Body of pancreas (tissue), 4 donors: Measurements from ENCODE around the gene ADCY2. TPM values are rescaled to one million over a fixed set of nuclear protein-coding genes. Genes with fewer than 3 reads are reported as not detected.

Experiments used
- ATAC-seq: fragments of 150-250 bp; one replicate; pipeline ENCODE4 v1.9.1; 2016
- DNase-seq, 4 donors: peaks; one replicate each; pipeline ENCODE4 v3.0.0-alpha.2; 2019
- H3K27ac ChIP-seq, 4 donors: fragments of 200-600 bp; sonication (generic); 1 replicate in 3 of 4; 2 replicates in 1 of 4; pipeline versions ENCODE4 v1.5.1 to v1.6.1; 2016 to 2019; ENCODE audit warnings: mild to moderate bottlenecking in 1 of 4, mixed read lengths in 1 of 4, moderate library complexity in 1 of 4
- H3K27me3 ChIP-seq, 2 donors: fragments of 200-600 bp; sonication (generic); one replicate each; pipeline ENCODE4 v1.6.0; 2016; ENCODE audit warnings: mild to moderate bottlenecking in 1 of 2
- H3K36me3 ChIP-seq, 2 donors: fragments of 200-600 bp; sonication (generic); replicated peaks in 1 of 2; 2 replicates each; pipeline ENCODE4 v1.5.1; 2016; ENCODE audit warnings: low read depth in 2 of 2; ENCODE audit not compliant: insufficient read depth in 1 of 2
- H3K4me1 ChIP-seq: fragments of 200-600 bp; sonication (generic); one replicate; pipeline ENCODE4 v1.6.0; 2016
- H3K4me3 ChIP-seq, 2 donors: fragments of 200-600 bp; sonication (generic); 1 replicate in 1 of 2; 2 replicates in 1 of 2; pipeline ENCODE4 v1.5.1; 2016 to 2019
- H3K9me3 ChIP-seq, 3 donors: fragments of 200-600 bp; sonication (generic); 1 replicate in 2 of 3; 2 replicates in 1 of 3; pipeline ENCODE4 v1.5.1; 2016
- CTCF ChIP-seq, 7 experiments: fragments of 450-650 bp in 4 of 7; fragments of 200-600 bp in 3 of 7; sonication (generic) in 3 of 7; IDR thresholded peaks; one replicate each; pipeline ENCODE4 v1.5.1; 2016 to 2019; ENCODE audit warnings: antibody characterized with exemption in 7 of 7
- POLR2A ChIP-seq, 3 donors: fragments of 450-650 bp; IDR thresholded peaks; one replicate each; pipeline ENCODE4 v1.6.1; 2016; ENCODE audit warnings: antibody characterized with exemption in 3 of 3, mild to moderate bottlenecking in 2 of 3
- WGBS, 2 donors: methylation state at CpG; one replicate each; pipeline ENCODE4 v1.1.5; 2017; 5-methylcytosine and 5-hydroxymethylcytosine counted together
- intact Hi-C: fragments of 100-400 bp; cut with DNase I; formaldehyde crosslinking; loops from one replicate; pipeline ENCODE4 v1.15.1; 2023
- total RNA-seq, 2 donors: library from RNA; depleted of rRNA; stranded (reverse); fragments of >200 nt; gene quantifications; one replicate each; pipeline ENCODE4 v1.1.0, GENCODE V29; 2016

The ADCY2 gene
- total RNA-seq, 2 donors from 2014 or later: 0.52 to 4.6 TPM

- no peak for TF ChIP-seq POLR2A (IDR thresholded peaks at IDR 0.05)
- TF ChIP-seq CTCF (IDR thresholded peaks at IDR 0.05): no peak
Observed at GRCh38 chr5:7779019-7780005, 383.4 kb downstream of the ADCY2 start.

DNA sequence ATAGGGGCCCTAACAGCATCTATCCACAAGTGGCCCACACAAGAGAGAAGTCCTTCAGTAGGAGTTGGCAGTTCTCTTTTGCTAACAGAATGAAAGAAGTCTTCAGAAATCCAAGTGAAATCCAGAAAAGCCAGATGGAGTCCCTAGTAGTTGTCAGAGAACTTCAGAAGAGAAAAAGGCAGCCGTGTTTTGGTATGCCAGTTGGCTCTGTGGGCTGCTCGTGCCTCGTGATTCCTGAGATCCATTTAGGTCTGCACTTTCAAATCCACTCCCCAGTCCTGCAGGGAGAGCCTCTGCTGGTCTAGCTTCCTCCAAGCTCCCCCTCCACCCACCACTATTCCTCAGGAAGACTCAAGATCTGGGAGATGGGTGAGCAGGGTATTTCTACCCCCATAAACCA lies 386.0 kb downstream of the ADCY2 start:
- no peaks in the 10 kb centered on the region for H3K27me3 ChIP-seq
- no peaks in the 10 kb centered on the region for H3K9me3 ChIP-seq
- H3K4me3 ChIP-seq: no peak overlapping the region
- no peaks in the 10 kb centered on the region for H3K4me1 ChIP-seq
- no peak overlapping the region for H3K27ac ChIP-seq
- WGBS, 2 donors: 28 to 39% methylated on average over 3 of the region's 3 CpGs
- TF ChIP-seq POLR2A (IDR thresholded peaks at IDR 0.05) (no peak), CTCF (IDR thresholded peaks at IDR 0.05) (no peak)
- no peaks in the 10 kb centered on the region for H3K36me3 ChIP-seq
- ATAC-seq (no peak), DNase-seq (no peak)
- intact Hi-C loops: no loop called here

More at GRCh38 chr5:7779019-7780005, 383.4 kb downstream of the ADCY2 start:
- Histone ChIP-seq H3K4me1 (no peaks in the 10 kb centered on the region), H3K36me3 (no peaks in the 10 kb centered on the region), H3K4me3 (no peak overlapping the region), H3K9me3 (no peaks in the 10 kb centered on the region), H3K27me3 (no peaks in the 10 kb centered on the region), H3K27ac (no peak overlapping the region)
- DNase-seq (no peak), ATAC-seq (no peak)
- intact Hi-C loops: no loop called here
- 52 to 56% methylated on average over 10 of the region's 10 CpGs for WGBS, 2 donors

DNA sequence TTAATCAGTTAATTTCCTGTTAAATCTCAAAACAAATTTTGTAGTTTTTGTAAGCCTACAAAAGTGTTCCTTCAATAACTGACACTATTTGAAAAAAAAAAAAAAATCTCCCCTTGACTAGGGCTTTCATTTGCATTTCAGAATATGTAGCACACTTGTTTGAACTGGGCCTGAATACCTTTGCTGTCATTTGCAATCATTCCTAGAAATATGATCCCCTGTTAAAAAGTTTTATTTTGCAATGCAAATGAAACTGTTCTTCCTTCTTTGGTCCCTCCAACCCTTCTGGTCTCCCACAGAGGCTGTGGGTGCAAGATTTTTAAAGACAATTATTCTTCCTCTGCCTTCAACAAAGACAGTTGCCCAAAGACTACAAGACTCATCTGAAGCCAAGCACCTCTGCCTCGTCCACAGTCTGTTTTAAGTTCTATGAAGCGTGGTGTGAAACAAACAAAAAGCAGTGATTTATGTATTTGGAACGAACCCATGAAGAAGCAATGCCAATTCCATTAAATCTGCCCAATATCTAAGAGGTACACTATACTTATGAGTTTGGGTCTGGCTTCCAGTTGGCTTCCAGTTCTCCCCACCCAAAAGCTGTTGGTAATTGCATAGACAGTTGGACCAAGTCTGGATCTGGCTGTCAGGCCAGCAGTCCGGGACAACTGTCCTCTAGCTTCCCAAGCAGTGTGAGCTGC lies 388.9 kb downstream of the ADCY2 start:
- intact Hi-C loops: no loop called here
- ATAC-seq (no peak), DNase-seq (no peak)
- Histone ChIP-seq H3K27me3 (no peaks in the 10 kb centered on the region), H3K36me3 (no peaks in the 10 kb centered on the region), H3K27ac (no peak overlapping the region), H3K9me3 (no peaks in the 10 kb centered on the region), H3K4me3 (no peak overlapping the region), H3K4me1 (no peaks in the 10 kb centered on the region)
- 57 to 59% methylated on average over 4 of the region's 4 CpGs for WGBS, 2 donors
- no peak for TF ChIP-seq POLR2A (IDR thresholded peaks at IDR 0.05)
- no peak for TF ChIP-seq CTCF (IDR thresholded peaks at IDR 0.05)

DNA sequence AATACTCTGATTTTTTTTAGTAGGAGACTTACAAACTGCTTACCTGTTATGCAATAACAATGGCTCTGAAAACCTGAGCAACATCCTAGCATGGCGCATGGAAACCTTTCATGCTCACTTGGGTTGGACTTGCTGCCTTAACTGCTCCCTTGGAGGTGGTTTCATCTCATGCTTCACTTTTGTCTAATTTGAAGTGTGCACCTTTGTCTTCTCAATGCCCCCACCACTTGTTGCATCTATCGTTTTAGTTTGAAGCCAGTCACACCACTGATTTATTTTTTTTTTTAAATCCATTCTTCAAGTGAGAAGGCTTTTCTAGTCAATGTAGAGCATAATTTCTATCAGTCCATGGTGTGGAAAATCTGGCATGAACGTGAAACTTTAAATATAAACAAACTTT lies 391.8 kb downstream of the ADCY2 start:
- ATAC-seq (no peak), DNase-seq (no peak)
- no peaks in the 10 kb centered on the region for H3K4me1 ChIP-seq
- no peaks in the 10 kb centered on the region for H3K9me3 ChIP-seq
- no peak overlapping the region for H3K4me3 ChIP-seq
- 83 to 86% methylated on average over 3 of the region's 3 CpGs for WGBS, 2 donors
- no peak for TF ChIP-seq POLR2A (IDR thresholded peaks at IDR 0.05)
- no peak for TF ChIP-seq CTCF (IDR thresholded peaks at IDR 0.05)
- no peak overlapping the region for H3K27ac ChIP-seq
- intact Hi-C loops: no loop called here
- H3K36me3 ChIP-seq: no peaks in the 10 kb centered on the region
- no peaks in the 10 kb centered on the region for H3K27me3 ChIP-seq
